Ovary (tissue), 9 donors: ENCODE results near the gene CCDC83. TPM values are rescaled to one million over a fixed set of nuclear protein-coding genes. Genes with fewer than 3 reads are reported as not detected.

Experiments used
- DNase-seq, 5 donors: peaks; one replicate each; pipeline ENCODE4 v3.0.0-alpha.2; 2019 to 2020
- H3K27ac ChIP-seq, 2 donors: fragments of 200-600 bp; one replicate each; pipeline versions ENCODE4 v1.5.1 to v1.8.0; 2019 to 2022
- H3K27me3 ChIP-seq: fragments of 200-600 bp; one replicate; pipeline ENCODE4 v1.8.0; 2022
- H3K36me3 ChIP-seq: fragments of 200-600 bp; sonication (generic); one replicate; pipeline ENCODE4 v1.5.1; 2019
- H3K4me1 ChIP-seq: one replicate; pipeline ENCODE4 v1.8.1; 2013; ENCODE audit warnings: mild to moderate bottlenecking, moderate library complexity; ENCODE audit not compliant: insufficient read depth
- H3K4me3 ChIP-seq: fragments of 200-600 bp; sonication (generic); one replicate; pipeline ENCODE4 v1.5.1; 2017
- H3K9me3 ChIP-seq, 2 donors: fragments of 200-600 bp in 1 of 2; sonication (generic) in 1 of 2; one replicate each; pipeline versions ENCODE4 v1.5.1 to v1.8.1; 2013 to 2019; ENCODE audit warnings: mild to moderate bottlenecking in 1 of 2, moderate library complexity in 1 of 2
- EP300 ChIP-seq: sonication (generic); formaldehyde crosslinking; IDR thresholded peaks from one replicate; pipeline ENCODE4 v1.6.1; 2017; ENCODE audit warnings: antibody characterized with exemption
- POLR2A ChIP-seq: fragments of 450-650 bp; IDR thresholded peaks from one replicate; pipeline ENCODE4 v1.6.1; 2017; ENCODE audit warnings: antibody characterized with exemption, mild to moderate bottlenecking, moderate library complexity
- WGBS, 3 donors: extraction: QIAGEN DNeasy Blood & Tissue Kit in 1 of 3; methylation state at CpG; one replicate each; pipeline versions ENCODE4 v1.1.5 to v1.1.7; 2013 to 2017; 5-methylcytosine and 5-hydroxymethylcytosine counted together
- intact Hi-C, 4 donors: fragments of 100-400 bp; cut with DNase I; formaldehyde crosslinking; loops; one replicate each; pipeline versions ENCODE4 v1.11.0 to v1.15.1; 2022 to 2023
- polyA plus RNA-seq, 2 donors: library from polyadenylated mRNA; stranded (reverse); fragments of 200-250 nt in 1 of 2; fragments of 350-450 nt in 1 of 2; fragmentation: Illumina TruSeq in 1 of 2; extraction: RNeasy Lipid Tissue Mini Kit (QIAGEN cat#74804) in 1 of 2; gene quantifications; one replicate each; pipeline ENCODE4 v1.2.3, GENCODE V29; 2013 to 2014
- total RNA-seq, 7 donors: library from RNA; depleted of rRNA in 2 of 7; stranded (reverse); fragments of >200 nt in 2 of 7; fragmentation: NEBNext Ultra II Directional in 3 of 7; extraction: Animal tissue kit (Norgen Biotek cat#: 25700) in 3 of 7; gene quantifications; one replicate each; pipeline versions ENCODE4 v1.1.0 to v1.2.4, GENCODE V29; 2016 to 2023
- TF ChIP-seq, protein P1 (sequence below), 3 donors: fragments of 450-650 bp in 2 of 3; fragments of 200-600 bp in 1 of 3; IDR thresholded peaks; one replicate each; pipeline versions ENCODE4 v1.5.1 to v1.8.0; 2016 to 2022; ENCODE audit warnings: antibody characterized with exemption in 3 of 3, mild to moderate bottlenecking in 1 of 3
- donor health status: DM: no; HTN: no; CAD: no; lungs with moderate emphysema.
- donor health status: DM: no; HTN: no; CAD: no.
- donor health status: Bipolar disorder and iron deficiency.
- donor health status: DM: yes; HTN: yes; CAD: no.
- donor health status: DM: no; HTN: no; CAD: no.
- donor health status: DM: yes; HTN: yes; CAD: no.

The CCDC83 gene
- total and polyA plus RNA-seq, 9 donors, result not detected

GRCh38 chr11:85866137-85866827 is 11.1 kb downstream of the CCDC83 start:
- intact Hi-C loops, result loop anchor here in 1 of 4 donors (10.0 kb wide), 1 partner anchor 59 kb away; no protein-coding TSS in a partner anchor
- TF ChIP-seq EP300 (no peak), POLR2A (no peak)
- TF ChIP-seq, protein P1, sequence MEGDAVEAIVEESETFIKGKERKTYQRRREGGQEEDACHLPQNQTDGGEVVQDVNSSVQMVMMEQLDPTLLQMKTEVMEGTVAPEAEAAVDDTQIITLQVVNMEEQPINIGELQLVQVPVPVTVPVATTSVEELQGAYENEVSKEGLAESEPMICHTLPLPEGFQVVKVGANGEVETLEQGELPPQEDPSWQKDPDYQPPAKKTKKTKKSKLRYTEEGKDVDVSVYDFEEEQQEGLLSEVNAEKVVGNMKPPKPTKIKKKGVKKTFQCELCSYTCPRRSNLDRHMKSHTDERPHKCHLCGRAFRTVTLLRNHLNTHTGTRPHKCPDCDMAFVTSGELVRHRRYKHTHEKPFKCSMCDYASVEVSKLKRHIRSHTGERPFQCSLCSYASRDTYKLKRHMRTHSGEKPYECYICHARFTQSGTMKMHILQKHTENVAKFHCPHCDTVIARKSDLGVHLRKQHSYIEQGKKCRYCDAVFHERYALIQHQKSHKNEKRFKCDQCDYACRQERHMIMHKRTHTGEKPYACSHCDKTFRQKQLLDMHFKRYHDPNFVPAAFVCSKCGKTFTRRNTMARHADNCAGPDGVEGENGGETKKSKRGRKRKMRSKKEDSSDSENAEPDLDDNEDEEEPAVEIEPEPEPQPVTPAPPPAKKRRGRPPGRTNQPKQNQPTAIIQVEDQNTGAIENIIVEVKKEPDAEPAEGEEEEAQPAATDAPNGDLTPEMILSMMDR (IDR thresholded peaks at IDR 0.05), result no peak
- DNase-seq, result no peak
- H3K27ac ChIP-seq, result no peak overlapping the region
- no peaks in the 10 kb centered on the region for H3K9me3 ChIP-seq
- H3K4me1 ChIP-seq, result no peaks in the 10 kb centered on the region
- WGBS, 3 donors, result 72 to 78% (median 75%) methylated on average over 1 of the region's 1 CpG
- H3K27me3 ChIP-seq, result no peaks in the 10 kb centered on the region
- H3K36me3 ChIP-seq, result no peaks in the 10 kb centered on the region
- H3K4me3 ChIP-seq, result no peak overlapping the region

- Histone ChIP-seq H3K36me3 (no peaks in the 10 kb centered on the region), H3K4me3 (no peak overlapping the region), H3K27me3 (no peaks in the 10 kb centered on the region), H3K27ac (no peak overlapping the region), H3K4me1 (no peaks in the 10 kb centered on the region), H3K9me3 (no peaks in the 10 kb centered on the region)
- 64 to 66% (median 65%) methylated on average over 3 of the region's 3 CpGs for WGBS, 3 donors
- intact Hi-C loops, result loop anchor here in 1 of 4 donors (10.0 kb wide), 1 partner anchor 57 kb away; no protein-coding TSS in a partner anchor
- TF ChIP-seq EP300 (no peak), POLR2A (no peak)
- TF ChIP-seq, protein P1 (IDR thresholded peaks at IDR 0.05), result no peak
- no peak for DNase-seq
Observed at GRCh38 chr11:85867751-85868150, 12.6 kb downstream of the CCDC83 start.

- Histone ChIP-seq H3K4me1 (no peaks in the 10 kb centered on the region), H3K27ac (no peak overlapping the region), H3K27me3 (no peaks in the 10 kb centered on the region), H3K9me3 (no peaks in the 10 kb centered on the region), H3K36me3 (no peaks in the 10 kb centered on the region), H3K4me3 (no peak overlapping the region)
- no peak for DNase-seq
- 77 to 83% (median 82%) methylated on average over 2 of the region's 2 CpGs for WGBS, 3 donors
- intact Hi-C loops, result loop anchor here in 1 of 4 donors (10.0 kb wide), 1 partner anchor 55 kb away; no protein-coding TSS in a partner anchor
- TF ChIP-seq, protein P1 (IDR thresholded peaks at IDR 0.05), result no peak
- TF ChIP-seq POLR2A, result no peak
- TF ChIP-seq EP300, result no peak
Observed at GRCh38 chr11:85869781-85870180, 14.6 kb downstream of the CCDC83 start.

DNA sequence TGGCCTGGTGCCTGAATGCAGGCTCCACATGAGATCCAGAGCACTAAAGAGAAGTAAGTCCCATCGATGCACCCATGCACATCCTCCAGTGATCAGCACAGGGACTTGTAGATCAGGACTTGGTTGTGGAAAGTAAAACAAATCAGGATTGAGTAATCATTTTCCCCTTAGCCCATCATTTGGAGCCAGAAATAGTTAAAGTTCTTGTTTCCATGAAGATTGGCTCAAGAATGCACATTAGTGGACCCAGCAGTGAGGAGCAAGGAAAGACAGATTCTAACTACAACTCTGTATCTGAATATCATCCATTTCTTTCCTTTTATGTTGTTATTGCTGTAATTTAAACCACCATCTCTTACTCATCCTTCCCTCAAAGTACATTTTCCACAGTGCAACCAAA is 19.1 kb downstream of the CCDC83 start:
- no peak for TF ChIP-seq EP300
- TF ChIP-seq, protein P1 (IDR thresholded peaks at IDR 0.05), result no peak
- TF ChIP-seq POLR2A, result no peak
- Histone ChIP-seq H3K27me3 (no peaks in the 10 kb centered on the region), H3K36me3 (no peaks in the 10 kb centered on the region), H3K4me3 (no peak overlapping the region), H3K27ac (no peak overlapping the region), H3K4me1 (no peaks in the 10 kb centered on the region), H3K9me3 (no peaks in the 10 kb centered on the region)
- 78 to 88% (median 83%) methylated on average over 1 of the region's 1 CpG for WGBS, 3 donors
- no peak for DNase-seq
- intact Hi-C loops, result no loop called here
